H1 (cell line): Measurements from ENCODE around the gene ING1. TPM values are rescaled to one million over a fixed set of nuclear protein-coding genes. Genes with fewer than 3 reads are reported as not detected.

Experiments used
- CBX5 ChIP-seq: fragments of 300-800, 300-1000 bp; sonication (generic); IDR thresholded peaks from 2 replicates; pipeline ENCODE4 v1.7.1; 2016; ENCODE audit warnings: antibody characterized with exemption, low read length, low read depth
- CBX8 ChIP-seq: fragments of 300-800, 300-1000 bp; sonication (generic); IDR thresholded peaks from 2 replicates; pipeline ENCODE4 v1.7.1; 2016; ENCODE audit warnings: low read depth, low read length, borderline replicate concordance
- CHD7 ChIP-seq: fragments of 300-600 bp; sonication (generic); IDR thresholded peaks from 2 replicates; pipeline ENCODE4 v1.7.1; 2012; ENCODE audit warnings: low read length, moderate library complexity, mild to moderate bottlenecking, inconsistent platforms; ENCODE audit not compliant: insufficient replicate concordance
- CTCF ChIP-seq, 3 experiments: IDR thresholded peaks; 1 replicate in 2 of 3; 2 replicates in 1 of 3; pipeline versions ENCODE4 v1.5.1 to v1.6.1; 2011; ENCODE audit warnings: low read length in 3 of 3, mild to moderate bottlenecking in 3 of 3, inconsistent platforms in 2 of 3, low read depth in 1 of 3, moderate library complexity in 1 of 3; ENCODE audit not compliant: insufficient read depth in 1 of 3; ENCODE audit errors: control extremely low read depth in 1 of 3
- HDAC6 ChIP-seq: IDR thresholded peaks from one replicate; pipeline ENCODE4 v1.7.1; 2012; ENCODE audit warnings: low read depth, mild to moderate bottlenecking, inconsistent platforms, low read length, moderate library complexity
- POLR2A ChIP-seq, 2 experiments: IDR thresholded peaks; 1 replicate in 1 of 2; 2 replicates in 1 of 2; pipeline ENCODE4 v1.6.1; 2011; ENCODE audit warnings: low read depth in 2 of 2, low read length in 2 of 2, mild to moderate bottlenecking in 2 of 2; ENCODE audit errors: control extremely low read depth in 1 of 2
- RXRA ChIP-seq: IDR thresholded peaks from 2 replicates; pipeline ENCODE4 v1.6.1; 2011; ENCODE audit warnings: low read depth, mild to moderate bottlenecking, low read length, moderate library complexity; ENCODE audit not compliant: insufficient read depth
- TBP ChIP-seq: IDR thresholded peaks from 2 replicates; pipeline ENCODE4 v1.6.1; 2011; ENCODE audit warnings: low read depth, low read length, improper control_type of control experiment
- TCF12 ChIP-seq: IDR thresholded peaks from 2 replicates; pipeline ENCODE4 v1.6.1; 2011; ENCODE audit warnings: low read depth, mild to moderate bottlenecking, low read length
- TEAD4 ChIP-seq: IDR thresholded peaks from 2 replicates; pipeline ENCODE4 v1.6.1; 2012; ENCODE audit warnings: low read depth, low read length, inconsistent platforms, mixed read lengths
- polyA plus RNA-seq, 7 experiments: library from polyadenylated mRNA; depleted of rRNA in 3 of 7; stranded (reverse) in 5 of 7; unstranded in 2 of 7; fragments of >200 nt in 5 of 7; fragments of 200-250 nt in 2 of 7; gene quantifications; 1 replicate in 5 of 7; 2 replicates in 1 of 7; 4 replicates in 1 of 7; pipeline versions ENCODE4 v1.2.1 to v1.2.3, GENCODE V29; 2011 to 2013; ENCODE audit warnings: missing spikeins in 2 of 7, mixed read lengths in 2 of 7
- total RNA-seq: library from RNA; stranded (reverse); fragmentation: NEBNext Ultra II Directional; extraction: Animal tissue kit (Norgen Biotek cat#: 25700); gene quantifications from 2 replicates; pipeline ENCODE4 v1.2.1, GENCODE V29; 2021

The ING1 gene
- total and polyA plus RNA-seq, 2 of the 8 experiments (the other 6 are each of a cell fraction or from before 2014, with no cell fraction given) = 22.3 to 26.6 TPM

- TF ChIP-seq CHD7 (no peak), TEAD4 (no peak), CBX8 (no peak), CBX5 (no peak), CTCF (IDR thresholded peaks at IDR 0.05; ENCODE audit: control extremely low read depth in 1 of 3, insufficient read depth in 1 of 3, low read depth in 1 of 3, low read length in 3 of 3) (no peak), POLR2A (IDR thresholded peaks at IDR 0.05; ENCODE audit: control extremely low read depth in 1 of 2, low read depth in 2 of 2, low read length in 2 of 2) (no peak), HDAC6 (no peak), TCF12 (no peak), TBP (no peak), RXRA (no peak)
Observed at GRCh38 chr13:110700641-110701040, 12.9 kb upstream of the ING1 start (continued).
